Activated CD8-positive, alpha-beta T cell treated with anti-CD3 and anti-CD28 coated beads for 36 hours (primary cell): ENCODE data around the gene ATRIP. TPM values are rescaled to one million over a fixed set of nuclear protein-coding genes. Genes with fewer than 3 reads are reported as not detected.

Experiments
- ATAC-seq: fragments of 200-7000 bp; cut with Tn5 transposase; one replicate; pipeline ENCODE4 v1.10.0; 2021; ENCODE audit warnings: mild to moderate bottlenecking, moderate library complexity
- CTCF ChIA-PET: fragments of 350-600 bp; sonication (Branson Sonifier 250); formaldehyde crosslinking; loops from one replicate; lab custom pipeline; 2021; ENCODE audit warnings: antibody characterized with exemption; lab: Charles Lee
- POLR2A ChIA-PET: fragments of 350-600 bp; sonication (Branson Sonifier 250); formaldehyde crosslinking; loops from one replicate; lab custom pipeline; 2021; ENCODE audit warnings: antibody characterized with exemption; lab: Charles Lee
- DNase-seq: peaks from one replicate; pipeline ENCODE4 v3.0.0-alpha.2; 2020
- H3K27ac Mint-ChIP-seq: one replicate; pipeline ENCODE4 v1.8.0; 2021; ENCODE audit warnings: mild to moderate bottlenecking, mixed read lengths
- H3K27me3 Mint-ChIP-seq: one replicate; pipeline ENCODE4 v1.8.0; 2021; ENCODE audit warnings: mixed read lengths
- H3K36me3 Mint-ChIP-seq: one replicate; pipeline ENCODE4 v1.8.0; 2021; ENCODE audit warnings: low read depth, mixed read lengths
- H3K4me1 Mint-ChIP-seq: one replicate; pipeline ENCODE4 v1.8.0; 2021; ENCODE audit warnings: low read depth, mixed read lengths
- H3K4me3 Mint-ChIP-seq: one replicate; pipeline ENCODE4 v1.8.0; 2021; ENCODE audit warnings: mild to moderate bottlenecking, moderate library complexity, mixed read lengths
- H3K9me3 Mint-ChIP-seq: one replicate; pipeline ENCODE4 v1.8.0; 2021; ENCODE audit warnings: mixed read lengths
- CTCF ChIP-seq: fragments of 200-600 bp; IDR thresholded peaks from one replicate; pipeline ENCODE4 v1.8.0; 2022; ENCODE audit warnings: antibody characterized with exemption, mild to moderate bottlenecking
- intact Hi-C: fragments of 100-400 bp; cut with micrococcal nuclease; formaldehyde crosslinking; loops from one replicate; pipeline ENCODE4 v1.10.0; 2022
- total RNA-seq, 2 experiments: library from RNA; stranded (reverse); gene quantifications; one replicate each; pipeline ENCODE4 v1.2.3, GENCODE V29; 2021

The ATRIP gene
- total RNA-seq, 2 experiments from 2014 or later: 12.4 to 15.0 TPM

- POLR2A ChIA-PET: no interaction called here
- TF ChIP-seq CTCF: no peak
- Mint-ChIP-seq H3K36me3 (no peaks in the 10 kb centered on the region), H3K4me1 (no peaks in the 10 kb centered on the region), H3K4me3 (no peak overlapping the region), H3K9me3 (no peaks in the 10 kb centered on the region), H3K27me3 (no peaks in the 10 kb centered on the region), H3K27ac (no peak overlapping the region)
- CTCF ChIA-PET: interaction anchor here (2.4 to 4.5 kb wide), 2 partner anchors 10 to 25 kb away, joined by 20 to 23 read pairs; no protein-coding TSS in a partner anchor
- intact Hi-C loops: no loop called here
- DNase-seq (no peak), ATAC-seq (no peak)
These were observed 35.4 kb upstream of the ATRIP start for GRCh38 chr3:48411041-48411588.

GRCh38 chr3:48411606-48412374 lies 34.7 kb upstream of the ATRIP start:
- ChIA-PET POLR2A (no interaction called here), CTCF (interaction anchor here (1.3 to 4.5 kb wide), 3 partner anchors 11 to 138 kb away, joined by 5 to 23 read pairs (median 20); no protein-coding TSS in a partner anchor)
- TF ChIP-seq CTCF: no peak
- intact Hi-C loops: no loop called here
- Mint-ChIP-seq H3K4me3 (no peak overlapping the region), H3K36me3 (no peaks in the 10 kb centered on the region), H3K27ac (no peak overlapping the region), H3K9me3 (no peaks in the 10 kb centered on the region), H3K4me1 (no peaks in the 10 kb centered on the region), H3K27me3 (no peaks in the 10 kb centered on the region)
- DNase-seq (no peak), ATAC-seq (no peak)

DNA sequence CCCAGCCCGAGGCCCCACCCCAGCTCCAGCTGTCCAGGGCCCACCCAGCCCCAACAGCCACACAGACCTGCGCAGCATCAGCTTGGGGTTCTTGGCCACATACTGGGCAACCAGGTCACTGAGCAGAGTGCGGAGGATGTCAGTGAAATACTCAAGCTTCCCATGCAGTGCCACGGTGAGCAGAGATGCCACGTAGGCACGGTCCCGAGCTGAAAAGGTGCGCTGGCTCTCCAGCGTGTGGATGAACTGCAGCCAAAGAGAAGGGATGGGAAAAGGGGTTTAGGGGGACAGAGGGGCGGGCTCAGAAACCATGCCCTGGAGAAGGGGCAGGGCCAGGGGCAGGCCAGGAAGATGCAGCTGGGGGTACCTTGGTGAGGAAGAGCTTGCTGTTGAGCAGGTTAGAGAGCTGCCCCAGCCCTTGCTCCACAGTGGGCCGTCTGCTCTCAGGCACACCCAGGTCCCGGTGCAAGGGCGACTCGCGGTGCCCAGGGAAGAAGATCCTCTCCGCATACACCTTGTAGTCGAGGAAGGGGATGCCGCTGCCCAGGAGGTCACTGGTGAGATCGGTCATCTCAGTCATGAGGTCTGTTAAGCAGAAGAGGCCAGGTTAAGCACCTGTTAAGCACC lies 34.0 kb upstream of the ATRIP start:
- ChIA-PET POLR2A (no interaction called here), CTCF (interaction anchor here (1.3 to 4.5 kb wide), 3 partner anchors 12 to 137 kb away, joined by 5 to 23 read pairs (median 20); no protein-coding TSS in a partner anchor)
- H3K9me3 Mint-ChIP-seq: no peaks in the 10 kb centered on the region
- DNase-seq: no peak
- H3K4me1 Mint-ChIP-seq: no peaks in the 10 kb centered on the region
- intact Hi-C loops: no loop called here
- no peaks in the 10 kb centered on the region for H3K27me3 Mint-ChIP-seq
- ATAC-seq: no peak
- no peak for TF ChIP-seq CTCF
- H3K27ac Mint-ChIP-seq: no peak overlapping the region
- no peak overlapping the region for H3K4me3 Mint-ChIP-seq
- H3K36me3 Mint-ChIP-seq: no peaks in the 10 kb centered on the region

DNA sequence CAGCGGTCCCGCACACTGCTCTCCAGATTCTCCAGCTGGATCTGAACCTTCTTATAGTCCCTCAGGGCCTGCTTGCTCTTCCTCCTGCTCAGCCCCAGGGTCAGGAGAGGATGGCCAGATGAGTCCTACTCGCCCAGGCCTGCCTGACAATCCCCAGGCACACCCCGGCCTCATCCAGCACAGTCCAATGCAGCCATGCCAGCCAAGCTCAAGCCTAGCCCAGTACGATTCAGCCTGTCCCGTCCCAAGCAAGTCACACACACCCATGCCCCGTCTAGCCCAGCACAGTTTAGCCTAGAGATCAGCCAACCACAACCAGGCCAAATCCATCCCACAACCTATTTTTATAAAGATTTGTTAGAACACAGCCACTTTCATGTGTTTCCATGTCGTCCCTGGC lies 33.5 kb upstream of the ATRIP start:
- Mint-ChIP-seq H3K27ac (no peak overlapping the region), H3K4me3 (no peak overlapping the region), H3K27me3 (no peaks in the 10 kb centered on the region), H3K4me1 (no peaks in the 10 kb centered on the region), H3K9me3 (no peaks in the 10 kb centered on the region), H3K36me3 (no peaks in the 10 kb centered on the region)
- POLR2A ChIA-PET: no interaction called here
- intact Hi-C loops: no loop called here
- TF ChIP-seq CTCF: no peak
- no peak for ATAC-seq
- CTCF ChIA-PET: interaction anchor here (1.3 to 4.5 kb wide), 3 partner anchors 12 to 136 kb away, joined by 5 to 23 read pairs (median 20); no protein-coding TSS in a partner anchor
- no peak for DNase-seq

DNA sequence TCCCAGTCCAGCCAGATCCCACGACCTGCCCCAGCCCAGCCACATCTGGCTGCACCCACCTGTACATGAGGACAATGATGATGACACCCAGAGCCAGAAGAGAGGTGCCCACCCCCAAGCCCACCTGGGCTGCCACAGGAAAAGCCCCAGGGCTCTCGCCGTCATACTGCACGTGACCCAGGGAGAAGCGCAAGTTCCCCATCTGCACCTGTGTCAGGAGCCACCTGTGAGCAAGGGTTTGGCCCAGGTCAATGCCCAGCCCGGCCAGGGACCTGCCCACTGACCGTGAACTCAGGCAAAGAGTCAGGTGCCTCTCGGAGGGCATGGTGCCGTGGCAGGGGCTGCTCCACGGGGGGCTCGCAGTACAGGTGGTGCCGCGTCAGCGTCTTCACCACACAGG lies 32.9 kb upstream of the ATRIP start:
- no peak for TF ChIP-seq CTCF
- ATAC-seq (no peak), DNase-seq (no peak)
- Mint-ChIP-seq H3K4me3 (no peak overlapping the region), H3K27ac (no peak overlapping the region), H3K36me3 (no peaks in the 10 kb centered on the region), H3K9me3 (no peaks in the 10 kb centered on the region), H3K4me1 (no peaks in the 10 kb centered on the region), H3K27me3 (no peaks in the 10 kb centered on the region)
- intact Hi-C loops: no loop called here
- CTCF ChIA-PET: interaction anchor here (1.3 kb wide), 1 partner anchor 136 kb away, joined by 5 read pairs; no protein-coding TSS in a partner anchor
- POLR2A ChIA-PET: no interaction called here
